ENCODE data around the gene MED15.

MED15 gene

DNA sequence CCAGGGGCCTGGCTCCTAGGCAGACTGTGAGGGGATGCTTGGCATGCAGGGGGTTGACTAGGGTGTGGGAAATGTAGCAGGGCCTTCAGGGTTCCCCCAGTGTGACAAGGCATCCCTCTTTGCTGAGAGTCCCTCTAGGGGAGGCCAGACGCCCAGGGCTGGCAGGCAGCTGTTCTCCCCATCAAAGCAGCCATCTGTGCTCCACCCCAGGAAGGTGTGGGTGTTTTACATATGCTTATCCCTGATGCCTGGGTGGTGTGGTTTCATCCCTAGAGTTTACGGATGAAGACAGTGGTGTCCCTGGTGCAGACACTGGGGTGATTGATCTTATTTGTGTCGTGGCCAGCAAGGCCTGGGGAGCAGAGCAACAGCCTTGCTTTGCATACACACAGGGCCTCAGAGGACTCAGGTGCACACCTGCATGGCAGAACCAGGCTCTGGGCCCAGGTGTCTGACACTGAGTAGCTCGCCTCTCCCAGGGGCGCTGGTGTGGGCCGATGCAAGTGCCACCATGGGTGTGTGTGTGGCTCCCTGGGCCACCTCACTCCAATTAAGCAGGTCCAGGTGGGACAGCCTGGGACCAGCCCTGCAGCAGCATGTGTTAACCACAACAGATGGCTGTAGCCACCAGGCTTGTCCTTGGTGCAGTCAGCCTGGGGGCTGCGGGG lies 74.2 kb downstream of the MED15 start:
- no peak overlapping the region for H3K4me3 ChIP-seq
- H3K27ac ChIP-seq: peak overlapping the region; percentile 53; the same call in 1 of the 2 replicates
- H3K9ac ChIP-seq: no peak overlapping the region
- H3K4me1 ChIP-seq: peaks cover 27% of the 10 kb centered on the region
- no peaks in the 10 kb centered on the region for H3K27me3 ChIP-seq
- H3K36me3 ChIP-seq: peaks cover 99% of the 10 kb centered on the region
- TF ChIP-seq Cebpa-rat (IDR thresholded peaks at IDR 0.05): no peak
- no peaks in the 10 kb centered on the region for H3K9me3 ChIP-seq
- H4K20me1 ChIP-seq: peaks cover 98% of the 10 kb centered on the region
- no peak overlapping the region for H3K4me2 ChIP-seq

DNA sequence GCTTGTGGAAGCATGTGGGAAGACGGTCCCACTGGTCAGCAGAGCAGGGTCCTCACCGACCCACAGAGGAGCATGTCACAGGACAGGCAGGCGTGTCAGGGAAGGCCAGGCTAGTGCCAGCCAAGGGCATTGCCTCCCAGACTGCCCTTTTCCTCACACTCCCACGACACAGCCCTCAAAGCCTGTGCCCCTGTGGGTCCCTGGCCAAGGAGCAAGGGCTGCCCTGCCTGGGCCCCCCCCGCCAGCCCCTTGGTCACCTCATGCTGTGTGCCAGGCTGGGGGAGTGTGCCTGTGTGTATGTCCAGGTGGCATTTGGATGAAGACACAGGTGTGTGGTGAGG lies 74.7 kb downstream of the MED15 start:
- Histone ChIP-seq H3K4me1 (peaks cover 27% of the 10 kb centered on the region), H3K9ac (no peak overlapping the region), H3K27ac (no peak overlapping the region), H3K9me3 (no peaks in the 10 kb centered on the region), H3K4me2 (no peak overlapping the region), H4K20me1 (peaks cover 98% of the 10 kb centered on the region), H3K4me3 (no peak overlapping the region), H3K36me3 (peaks cover 99% of the 10 kb centered on the region), H3K27me3 (no peaks in the 10 kb centered on the region)
- TF ChIP-seq Cebpa-rat (IDR thresholded peaks at IDR 0.05): no peak

DNA sequence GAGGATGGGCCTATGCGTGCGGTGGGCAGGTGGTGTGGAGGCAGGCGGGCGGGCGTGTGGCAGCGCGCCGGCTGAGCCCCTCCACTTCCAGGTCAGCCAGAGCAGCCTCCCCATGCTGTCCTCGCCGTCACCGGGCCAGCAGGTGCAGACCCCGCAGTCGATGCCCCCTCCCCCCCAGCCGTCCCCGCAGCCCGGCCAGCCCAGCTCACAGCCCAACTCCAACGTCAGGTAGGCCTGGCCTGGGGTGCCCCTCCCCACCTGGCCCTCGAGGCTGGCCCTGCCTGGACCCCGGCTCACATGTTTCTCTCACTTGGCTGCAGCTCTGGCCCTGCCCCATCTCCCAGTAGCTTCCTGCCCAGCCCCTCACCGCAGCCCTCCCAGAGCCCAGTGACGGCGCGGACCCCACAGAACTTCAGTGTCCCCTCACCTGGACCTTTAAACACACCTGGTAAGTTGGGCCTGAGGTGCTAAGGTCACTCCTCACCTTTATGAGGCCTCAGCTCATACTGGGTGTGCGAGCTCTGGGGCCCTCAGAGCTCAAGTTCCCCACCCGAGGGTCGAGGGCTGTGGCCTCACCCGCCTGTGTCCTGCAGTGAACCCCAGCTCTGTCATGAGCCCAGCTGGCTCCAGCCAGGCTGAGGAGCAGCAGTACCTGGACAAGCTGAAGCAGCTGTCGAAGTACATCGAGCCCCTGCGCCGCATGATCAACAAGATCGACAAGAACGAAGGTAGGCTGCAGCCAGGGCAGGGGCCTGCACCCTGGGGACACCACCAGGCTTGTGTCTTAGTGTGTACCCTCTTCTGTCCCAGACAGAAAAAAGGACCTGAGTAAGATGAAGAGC lies 75.3 kb downstream of the MED15 start:
- Histone ChIP-seq H3K4me1 (peaks cover 27% of the 10 kb centered on the region), H3K27me3 (no peaks in the 10 kb centered on the region), H3K9me3 (no peaks in the 10 kb centered on the region), H3K27ac (no peak overlapping the region), H3K9ac (no peak overlapping the region), H4K20me1 (peaks cover 99% of the 10 kb centered on the region), H3K4me3 (no peak overlapping the region), H3K36me3 (peaks cover 100% of the 10 kb centered on the region), H3K4me2 (no peak overlapping the region)
- TF ChIP-seq Cebpa-rat (IDR thresholded peaks at IDR 0.05): no peak

DNA sequence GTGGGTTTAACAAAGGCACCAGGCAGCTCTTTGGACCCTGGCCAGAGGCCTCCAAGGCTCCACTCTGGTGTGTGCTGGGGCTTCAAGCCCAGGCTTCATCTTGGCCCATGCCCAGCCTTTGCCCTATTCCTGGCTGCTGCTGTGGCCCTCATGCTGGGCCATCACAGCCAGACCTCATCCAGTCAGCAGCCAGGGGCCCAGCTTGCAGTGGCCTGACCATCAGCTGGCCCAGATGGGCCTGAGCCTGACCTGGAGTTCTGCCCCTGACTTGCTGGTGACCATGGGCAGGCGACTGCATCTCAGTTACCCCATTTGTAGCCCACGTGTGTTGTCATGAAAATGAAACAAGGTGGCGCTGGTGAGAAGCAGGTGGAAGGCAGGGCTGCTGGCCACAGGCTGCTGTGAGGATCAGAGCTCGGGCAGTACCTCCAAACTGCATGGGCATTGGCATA lies 76.1 kb downstream of the MED15 start:
- Histone ChIP-seq H3K36me3 (peaks cover 99% of the 10 kb centered on the region), H4K20me1 (peaks cover 99% of the 10 kb centered on the region), H3K4me1 (peaks cover 27% of the 10 kb centered on the region)

DNA sequence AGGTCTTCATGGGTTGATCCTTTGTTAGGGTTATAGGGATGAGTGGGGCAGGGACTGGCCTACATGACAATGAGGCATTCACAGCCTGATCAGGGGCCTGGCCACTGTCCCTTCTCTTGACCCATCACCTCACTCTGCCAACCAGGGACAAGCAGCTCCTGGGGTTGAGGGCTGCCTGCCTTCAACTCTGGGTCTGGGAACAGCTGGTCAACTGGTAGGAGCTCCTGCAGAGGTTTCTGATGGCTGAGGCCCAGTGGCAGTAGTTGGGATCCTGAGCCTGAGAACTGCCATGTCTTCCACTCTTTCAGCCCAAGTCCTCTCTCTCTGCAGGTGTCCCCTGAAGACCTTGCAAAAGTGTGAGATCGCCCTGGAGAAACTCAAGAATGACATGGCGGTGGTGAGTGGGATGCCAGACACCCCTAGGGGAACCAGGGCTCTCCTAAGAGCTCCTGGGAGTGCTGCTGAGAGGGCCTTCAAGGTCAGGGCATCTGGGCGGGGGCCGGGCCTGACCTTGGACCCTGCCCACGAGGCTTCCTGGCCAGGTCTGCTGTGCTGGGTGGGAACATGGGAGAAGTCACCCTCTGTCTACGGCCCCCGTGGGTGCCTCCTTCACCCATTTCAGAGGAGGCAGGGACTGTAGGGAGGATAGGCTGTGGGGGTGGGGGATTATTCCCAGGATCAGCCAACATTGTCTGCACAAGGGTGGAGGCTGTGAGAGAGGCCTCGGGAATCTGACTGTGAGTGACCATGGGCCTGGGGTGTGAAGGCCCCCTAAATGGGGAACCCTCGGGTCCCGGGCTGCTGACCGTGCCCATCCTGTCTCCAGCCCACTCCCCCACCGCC lies 76.8 kb downstream of the MED15 start:
- Histone ChIP-seq H3K36me3 (peaks cover 92% of the 10 kb centered on the region), H3K9ac (no peak overlapping the region), H3K4me3 (no peak overlapping the region), H4K20me1 (peaks cover 95% of the 10 kb centered on the region), H3K27me3 (no peaks in the 10 kb centered on the region), H3K4me1 (peaks cover 24% of the 10 kb centered on the region), H3K4me2 (no peak overlapping the region), H3K9me3 (no peaks in the 10 kb centered on the region), H3K27ac (no peak overlapping the region)
- no peak for TF ChIP-seq Cebpa-rat (IDR thresholded peaks at IDR 0.05)

More for the DNA sequence above, 76.1 kb downstream of the MED15 start:
- no peak for TF ChIP-seq Cebpa-rat (IDR thresholded peaks at IDR 0.05)
- no peak overlapping the region for H3K4me2 ChIP-seq
- H3K27ac ChIP-seq: no peak overlapping the region
- H3K27me3 ChIP-seq: no peaks in the 10 kb centered on the region
- no peak overlapping the region for H3K9ac ChIP-seq
- H3K9me3 ChIP-seq: no peaks in the 10 kb centered on the region
- no peak overlapping the region for H3K4me3 ChIP-seq

DNA sequence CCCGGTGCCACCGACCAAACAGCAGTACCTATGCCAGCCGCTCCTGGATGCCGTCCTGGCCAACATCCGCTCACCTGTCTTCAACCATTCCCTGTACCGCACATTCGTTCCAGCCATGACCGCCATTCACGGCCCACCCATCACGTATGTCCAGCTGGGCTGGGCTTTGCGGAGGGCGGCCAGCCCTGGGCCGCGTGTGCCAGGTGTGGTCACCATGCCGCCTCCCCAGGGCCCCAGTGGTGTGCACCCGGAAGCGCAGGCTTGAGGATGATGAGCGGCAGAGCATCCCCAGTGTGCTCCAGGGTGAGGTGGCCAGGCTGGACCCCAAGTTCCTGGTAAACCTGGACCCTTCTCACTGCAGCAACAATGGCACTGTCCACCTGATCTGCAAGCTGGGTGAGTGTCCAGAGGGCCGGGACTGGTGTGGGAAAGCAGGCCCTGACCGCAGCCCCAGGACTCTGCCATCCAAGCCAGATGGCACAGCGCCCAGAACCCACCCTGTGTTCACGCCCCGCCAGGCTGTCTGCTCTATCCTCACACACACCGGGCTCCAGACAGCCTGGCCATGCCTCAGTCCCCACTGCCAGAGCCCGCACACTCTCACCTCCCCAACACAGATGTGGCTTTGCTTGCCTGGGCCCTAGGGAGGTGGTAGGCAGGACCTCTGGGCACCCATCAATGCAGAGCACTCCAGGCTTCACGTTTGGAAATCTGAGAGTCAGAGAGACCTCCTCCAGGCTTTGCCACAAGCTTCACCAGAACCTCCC lies 77.6 kb downstream of the MED15 start:
- Histone ChIP-seq H3K4me2 (no peak overlapping the region), H3K27ac (no peak overlapping the region), H3K9me3 (no peaks in the 10 kb centered on the region), H4K20me1 (peaks cover 87% of the 10 kb centered on the region), H3K36me3 (peaks cover 84% of the 10 kb centered on the region), H3K27me3 (no peaks in the 10 kb centered on the region), H3K4me1 (peaks cover 16% of the 10 kb centered on the region), H3K9ac (no peak overlapping the region), H3K4me3 (no peak overlapping the region)
- no peak for TF ChIP-seq Cebpa-rat (IDR thresholded peaks at IDR 0.05)

DNA sequence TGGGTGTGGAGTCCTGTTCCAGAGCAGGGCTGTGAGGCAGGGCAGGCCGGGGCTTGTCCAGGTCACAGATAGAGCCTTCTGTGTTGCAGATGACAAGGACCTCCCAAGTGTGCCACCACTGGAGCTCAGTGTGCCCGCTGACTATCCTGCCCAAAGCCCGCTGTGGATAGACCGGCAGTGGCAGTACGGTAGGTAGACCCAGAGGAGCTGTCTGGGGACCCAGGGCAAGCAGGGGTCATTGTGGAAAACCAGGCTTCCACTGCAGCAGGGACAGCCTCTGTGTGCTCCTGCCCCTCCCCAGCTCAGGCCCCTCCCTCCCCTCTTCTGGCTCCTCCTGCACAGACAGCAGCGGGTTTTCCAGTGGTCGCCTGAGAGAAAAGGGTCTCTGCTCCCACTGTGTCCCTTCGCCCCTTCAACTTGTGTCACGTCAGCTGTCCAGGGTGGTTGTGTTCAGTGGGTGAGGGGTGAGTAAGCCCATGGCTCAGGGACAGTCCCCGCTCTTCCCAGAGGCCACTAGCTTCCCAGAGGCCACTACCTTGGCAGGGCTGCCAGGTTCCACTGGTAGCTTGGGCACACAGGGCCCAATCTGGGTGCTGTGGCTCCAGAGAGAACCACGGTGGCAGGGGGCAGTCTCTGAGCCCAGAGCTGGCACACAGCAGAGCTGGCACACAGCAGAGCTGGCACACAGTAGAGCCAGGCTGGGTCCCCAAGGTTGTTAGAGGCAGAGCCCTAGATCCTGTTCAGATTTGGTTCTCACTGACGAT lies 78.4 kb downstream of the MED15 start:
- Histone ChIP-seq H3K9ac (no peak overlapping the region), H4K20me1 (peaks cover 79% of the 10 kb centered on the region), H3K36me3 (peaks cover 76% of the 10 kb centered on the region), H3K9me3 (no peaks in the 10 kb centered on the region), H3K4me3 (no peak overlapping the region), H3K27ac (no peak overlapping the region), H3K4me2 (no peak overlapping the region), H3K4me1 (peaks cover 9% of the 10 kb centered on the region), H3K27me3 (no peaks in the 10 kb centered on the region)
- TF ChIP-seq Cebpa-rat (IDR thresholded peaks at IDR 0.05): no peak

DNA sequence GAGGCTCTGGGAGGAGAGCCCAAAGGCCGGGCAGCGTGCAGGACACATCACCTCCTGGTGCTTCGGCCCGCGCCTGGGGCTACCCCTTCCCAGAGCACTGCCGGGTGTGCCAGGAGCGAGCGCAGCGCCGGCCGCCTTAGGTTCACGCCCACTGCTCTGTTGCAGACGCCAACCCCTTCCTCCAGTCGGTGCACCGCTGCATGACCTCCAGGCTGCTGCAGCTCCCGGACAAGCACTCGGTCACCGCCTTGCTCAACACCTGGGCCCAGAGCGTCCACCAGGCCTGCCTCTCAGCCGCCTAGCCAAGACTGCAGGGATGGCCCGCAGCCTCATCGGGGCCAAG lies 79.0 kb downstream of the MED15 start:
- Histone ChIP-seq H3K9ac (no peak overlapping the region), H3K27ac (no peak overlapping the region), H3K4me1 (peaks cover 9% of the 10 kb centered on the region), H3K9me3 (no peaks in the 10 kb centered on the region), H3K27me3 (no peaks in the 10 kb centered on the region), H3K4me3 (no peak overlapping the region), H3K4me2 (no peak overlapping the region), H3K36me3 (peaks cover 71% of the 10 kb centered on the region), H4K20me1 (peaks cover 74% of the 10 kb centered on the region)
- no peak for TF ChIP-seq Cebpa-rat (IDR thresholded peaks at IDR 0.05)

All from BLaER1 (cell line).